Transverse colon (tissue), 4 donors: ENCODE measurements around the gene MAGI2. TPM values are rescaled to one million over a fixed set of nuclear protein-coding genes. Genes with fewer than 3 reads are reported as not detected.

Experiments used
- DNase-seq: peaks from one replicate; pipeline ENCODE4 v3.0.0-alpha.2; 2019
- H3K27ac ChIP-seq, 4 donors: fragments of 200-600 bp; sonication (generic); 2 replicates each; pipeline ENCODE4 v1.5.1; 2016 to 2018; ENCODE audit warnings: inconsistent platforms in 4 of 4
- H3K27me3 ChIP-seq: fragments of 200-600 bp; sonication (generic); 2 replicates; pipeline ENCODE4 v1.5.1; 2017; ENCODE audit warnings: inconsistent platforms
- H3K36me3 ChIP-seq, 4 donors: fragments of 200-600 bp; sonication (generic); 2 replicates each; pipeline ENCODE4 v1.5.1; 2017 to 2019; ENCODE audit warnings: inconsistent platforms in 4 of 4
- H3K4me1 ChIP-seq, 4 donors: fragments of 200-600 bp; sonication (generic); 2 replicates each; pipeline ENCODE4 v1.5.1; 2017 to 2020; ENCODE audit warnings: inconsistent platforms in 4 of 4
- H3K4me3 ChIP-seq, 4 donors: fragments of 200-600 bp; sonication (generic); 1 replicate in 1 of 4; 2 replicates in 3 of 4; pipeline versions ENCODE4 v1.5.1 to v1.6.1; 2017 to 2019; ENCODE audit warnings: inconsistent platforms in 4 of 4
- H3K9me3 ChIP-seq, 2 donors: fragments of 200-600 bp; sonication (generic); 2 replicates each; pipeline ENCODE4 v1.5.1; 2017 to 2019; ENCODE audit warnings: inconsistent platforms in 2 of 2
- EP300 ChIP-seq: sonication (generic); formaldehyde crosslinking; IDR thresholded peaks from one replicate; pipeline ENCODE4 v1.6.1; 2017; ENCODE audit warnings: antibody characterized with exemption, low read depth
- POLR2A ChIP-seq: fragments of 450-650 bp; IDR thresholded peaks from one replicate; pipeline ENCODE4 v1.6.1; 2016; ENCODE audit warnings: antibody characterized with exemption, mild to moderate bottlenecking, moderate library complexity
- POLR2AphosphoS5 ChIP-seq, 3 donors: sonication (generic); formaldehyde crosslinking; IDR thresholded peaks; one replicate each; pipeline ENCODE4 v1.6.1; 2016; ENCODE audit warnings: antibody characterized with exemption in 3 of 3
- WGBS, 2 donors: methylation state at CpG; one replicate each; pipeline ENCODE4 v1.1.5; 2018; ENCODE audit warnings: low coverage in 1 of 2; 5-methylcytosine and 5-hydroxymethylcytosine counted together
- in situ Hi-C, 4 donors: fragments of 200-750 bp; cut with MboI; loops; one replicate each; pipeline versions ENCODE4 v1.15.0 to v1.15.1; 2017; ENCODE audit warnings: low sequenced_read_pairs in 3 of 4, low pct_ligation_motif_present in 1 of 4, low pct_unique_long_range_greater_than_20kb in 1 of 4
- intact Hi-C: fragments of 100-400 bp; cut with DNase I; formaldehyde crosslinking; loops from one replicate; pipeline ENCODE4 v1.15.1; 2023; ENCODE audit warnings: low total_unique reads
- total RNA-seq, 4 donors: library from RNA; depleted of rRNA; stranded (reverse); fragments of >200 nt; gene quantifications; one replicate each; pipeline ENCODE4 v1.1.0, GENCODE V29; 2016
- TF ChIP-seq, protein P1 (sequence below), 5 experiments: fragments of 200-600 bp in 3 of 5; fragments of 450-650 bp in 2 of 5; sonication (generic) in 3 of 5; IDR thresholded peaks; 1 replicate in 2 of 5; 2 replicates in 3 of 5; pipeline ENCODE4 v1.5.1; 2016 to 2017; ENCODE audit warnings: antibody characterized with exemption in 5 of 5, inconsistent platforms in 3 of 5, mild to moderate bottlenecking in 2 of 5, moderate library complexity in 1 of 5

Gene MAGI2
- total RNA-seq, 4 donors from 2014 or later = 1.6 to 9.7 (median 4.1) TPM

DNA sequence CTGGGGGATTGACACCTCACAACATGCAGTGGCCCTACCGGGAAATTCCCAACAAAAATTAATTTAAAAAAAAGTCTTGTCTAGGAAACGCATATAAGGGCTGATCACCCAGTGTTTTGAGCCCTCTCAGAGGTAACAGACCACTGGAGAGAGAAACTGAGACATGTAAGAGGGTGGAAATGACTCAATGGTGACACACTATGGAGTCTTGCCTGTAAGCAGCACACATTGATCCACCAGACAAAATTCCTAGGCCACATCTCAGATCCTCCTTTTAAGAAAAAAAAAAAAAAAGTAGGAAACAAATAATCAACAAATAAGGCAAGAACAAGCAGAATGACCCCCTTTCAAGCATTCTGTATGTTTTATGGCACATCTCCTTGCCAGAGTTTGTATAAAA, 296.2 kb downstream of the MAGI2 start:
- H3K36me3 ChIP-seq = no peaks in the 10 kb centered on the region
- no peaks in the 10 kb centered on the region for H3K4me1 ChIP-seq
- H3K27me3 ChIP-seq = no peaks in the 10 kb centered on the region
- no peak overlapping the region for H3K4me3 ChIP-seq
- no peak for DNase-seq
- TF ChIP-seq EP300 (no peak), POLR2A (no peak)
- TF ChIP-seq, protein P1, sequence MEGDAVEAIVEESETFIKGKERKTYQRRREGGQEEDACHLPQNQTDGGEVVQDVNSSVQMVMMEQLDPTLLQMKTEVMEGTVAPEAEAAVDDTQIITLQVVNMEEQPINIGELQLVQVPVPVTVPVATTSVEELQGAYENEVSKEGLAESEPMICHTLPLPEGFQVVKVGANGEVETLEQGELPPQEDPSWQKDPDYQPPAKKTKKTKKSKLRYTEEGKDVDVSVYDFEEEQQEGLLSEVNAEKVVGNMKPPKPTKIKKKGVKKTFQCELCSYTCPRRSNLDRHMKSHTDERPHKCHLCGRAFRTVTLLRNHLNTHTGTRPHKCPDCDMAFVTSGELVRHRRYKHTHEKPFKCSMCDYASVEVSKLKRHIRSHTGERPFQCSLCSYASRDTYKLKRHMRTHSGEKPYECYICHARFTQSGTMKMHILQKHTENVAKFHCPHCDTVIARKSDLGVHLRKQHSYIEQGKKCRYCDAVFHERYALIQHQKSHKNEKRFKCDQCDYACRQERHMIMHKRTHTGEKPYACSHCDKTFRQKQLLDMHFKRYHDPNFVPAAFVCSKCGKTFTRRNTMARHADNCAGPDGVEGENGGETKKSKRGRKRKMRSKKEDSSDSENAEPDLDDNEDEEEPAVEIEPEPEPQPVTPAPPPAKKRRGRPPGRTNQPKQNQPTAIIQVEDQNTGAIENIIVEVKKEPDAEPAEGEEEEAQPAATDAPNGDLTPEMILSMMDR (IDR thresholded peaks at IDR 0.05) = no peak
- H3K9me3 ChIP-seq = no peaks in the 10 kb centered on the region
- 85 to 88% methylated on average over 2 of the region's 2 CpGs for WGBS, 2 donors
- in situ Hi-C loops (no loop called here), intact Hi-C loops (no loop called here)
- no peak overlapping the region for H3K27ac ChIP-seq

DNA sequence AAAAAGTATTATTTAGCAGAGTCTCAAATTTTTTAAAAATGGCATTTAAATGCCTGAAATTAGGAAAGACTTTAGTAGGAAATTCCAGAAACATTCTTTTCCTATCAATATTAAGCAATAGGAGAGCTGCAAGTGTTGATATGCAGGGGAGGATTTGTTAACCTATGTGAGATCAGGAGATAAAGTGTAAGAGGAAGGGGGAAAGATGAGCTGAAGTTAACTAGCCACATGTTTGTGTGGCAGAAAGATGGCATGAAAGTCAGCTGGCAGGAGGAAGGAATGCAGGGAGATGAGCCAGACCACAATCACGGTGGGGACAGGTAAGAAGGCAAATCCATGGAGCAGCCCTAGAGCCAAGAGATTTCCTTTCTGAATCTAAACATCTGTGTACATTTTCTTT, 303.6 kb downstream of the MAGI2 start:
- H3K4me3 ChIP-seq = no peak overlapping the region
- intact Hi-C loops = no loop called here
- no peak for TF ChIP-seq POLR2AphosphoS5 (IDR thresholded peaks at IDR 0.05)
- TF ChIP-seq, protein P1 (IDR thresholded peaks at IDR 0.05) = no peak
- TF ChIP-seq POLR2A = no peak
- TF ChIP-seq EP300 = no peak
- DNase-seq = no peak
- WGBS, 2 donors = 48 to 78% methylated on average over 1 of the region's 1 CpG
- no peaks in the 10 kb centered on the region for H3K4me1 ChIP-seq
- no peak overlapping the region for H3K27ac ChIP-seq
- H3K9me3 ChIP-seq = no peaks in the 10 kb centered on the region
- no peaks in the 10 kb centered on the region for H3K27me3 ChIP-seq
- H3K36me3 ChIP-seq = no peaks in the 10 kb centered on the region
- in situ Hi-C loops = no loop called here

GRCh38 chr7:79142706-79143105, 310.8 kb downstream of the MAGI2 start:
- 76 to 83% methylated on average over 3 of the region's 3 CpGs for WGBS, 2 donors
- DNase-seq = no peak
- TF ChIP-seq POLR2AphosphoS5 (IDR thresholded peaks at IDR 0.05) (no peak), EP300 (no peak), POLR2A (no peak)
- TF ChIP-seq, protein P1 (IDR thresholded peaks at IDR 0.05) = no peak
- no peak overlapping the region for H3K27ac ChIP-seq
- in situ Hi-C loops (no loop called here), intact Hi-C loops (no loop called here)
- no peaks in the 10 kb centered on the region for H3K36me3 ChIP-seq
- no peaks in the 10 kb centered on the region for H3K4me1 ChIP-seq
- no peak overlapping the region for H3K4me3 ChIP-seq
- no peaks in the 10 kb centered on the region for H3K27me3 ChIP-seq
- no peaks in the 10 kb centered on the region for H3K9me3 ChIP-seq

GRCh38 chr7:79141252-79141651, 312.2 kb downstream of the MAGI2 start:
- Histone ChIP-seq H3K9me3 (no peaks in the 10 kb centered on the region), H3K4me1 (no peaks in the 10 kb centered on the region), H3K36me3 (no peaks in the 10 kb centered on the region), H3K27me3 (no peaks in the 10 kb centered on the region), H3K4me3 (no peak overlapping the region), H3K27ac (no peak overlapping the region)
- no peak for TF ChIP-seq EP300
- TF ChIP-seq, protein P1 (IDR thresholded peaks at IDR 0.05) = no peak
- TF ChIP-seq POLR2AphosphoS5 (IDR thresholded peaks at IDR 0.05) = no peak
- no peak for TF ChIP-seq POLR2A
- 68 to 77% methylated on average over 1 of the region's 1 CpG for WGBS, 2 donors
- intact Hi-C loops (no loop called here), in situ Hi-C loops (no loop called here)
- no peak for DNase-seq
